Activated CD8-positive, alpha-beta T cell treated with anti-CD3 and anti-CD28 coated beads for 36 hours (primary cell): Measurements from ENCODE around the gene CAPZA1. TPM values are rescaled to one million over a fixed set of nuclear protein-coding genes. Genes with fewer than 3 reads are reported as not detected.

Source experiments
- ATAC-seq: fragments of 200-7000 bp; cut with Tn5 transposase; one replicate; pipeline ENCODE4 v1.10.0; 2021; ENCODE audit warnings: mild to moderate bottlenecking, moderate library complexity
- CTCF ChIA-PET: fragments of 350-600 bp; sonication (Branson Sonifier 250); formaldehyde crosslinking; loops from one replicate; lab custom pipeline; 2021; ENCODE audit warnings: antibody characterized with exemption; lab: Charles Lee
- POLR2A ChIA-PET: fragments of 350-600 bp; sonication (Branson Sonifier 250); formaldehyde crosslinking; loops from one replicate; lab custom pipeline; 2021; ENCODE audit warnings: antibody characterized with exemption; lab: Charles Lee
- DNase-seq: peaks from one replicate; pipeline ENCODE4 v3.0.0-alpha.2; 2020
- H3K27ac Mint-ChIP-seq: one replicate; pipeline ENCODE4 v1.8.0; 2021; ENCODE audit warnings: mild to moderate bottlenecking, mixed read lengths
- H3K27me3 Mint-ChIP-seq: one replicate; pipeline ENCODE4 v1.8.0; 2021; ENCODE audit warnings: mixed read lengths
- H3K36me3 Mint-ChIP-seq: one replicate; pipeline ENCODE4 v1.8.0; 2021; ENCODE audit warnings: low read depth, mixed read lengths
- H3K4me1 Mint-ChIP-seq: one replicate; pipeline ENCODE4 v1.8.0; 2021; ENCODE audit warnings: low read depth, mixed read lengths
- H3K4me3 Mint-ChIP-seq: one replicate; pipeline ENCODE4 v1.8.0; 2021; ENCODE audit warnings: mild to moderate bottlenecking, moderate library complexity, mixed read lengths
- H3K9me3 Mint-ChIP-seq: one replicate; pipeline ENCODE4 v1.8.0; 2021; ENCODE audit warnings: mixed read lengths
- CTCF ChIP-seq: fragments of 200-600 bp; IDR thresholded peaks from one replicate; pipeline ENCODE4 v1.8.0; 2022; ENCODE audit warnings: antibody characterized with exemption, mild to moderate bottlenecking
- intact Hi-C: fragments of 100-400 bp; cut with micrococcal nuclease; formaldehyde crosslinking; loops from one replicate; pipeline ENCODE4 v1.10.0; 2022
- total RNA-seq, 2 experiments: library from RNA; stranded (reverse); gene quantifications; one replicate each; pipeline ENCODE4 v1.2.3, GENCODE V29; 2021

CAPZA1 gene
- total RNA-seq, 2 experiments from 2014 or later, result 220 to 230 TPM

DNA sequence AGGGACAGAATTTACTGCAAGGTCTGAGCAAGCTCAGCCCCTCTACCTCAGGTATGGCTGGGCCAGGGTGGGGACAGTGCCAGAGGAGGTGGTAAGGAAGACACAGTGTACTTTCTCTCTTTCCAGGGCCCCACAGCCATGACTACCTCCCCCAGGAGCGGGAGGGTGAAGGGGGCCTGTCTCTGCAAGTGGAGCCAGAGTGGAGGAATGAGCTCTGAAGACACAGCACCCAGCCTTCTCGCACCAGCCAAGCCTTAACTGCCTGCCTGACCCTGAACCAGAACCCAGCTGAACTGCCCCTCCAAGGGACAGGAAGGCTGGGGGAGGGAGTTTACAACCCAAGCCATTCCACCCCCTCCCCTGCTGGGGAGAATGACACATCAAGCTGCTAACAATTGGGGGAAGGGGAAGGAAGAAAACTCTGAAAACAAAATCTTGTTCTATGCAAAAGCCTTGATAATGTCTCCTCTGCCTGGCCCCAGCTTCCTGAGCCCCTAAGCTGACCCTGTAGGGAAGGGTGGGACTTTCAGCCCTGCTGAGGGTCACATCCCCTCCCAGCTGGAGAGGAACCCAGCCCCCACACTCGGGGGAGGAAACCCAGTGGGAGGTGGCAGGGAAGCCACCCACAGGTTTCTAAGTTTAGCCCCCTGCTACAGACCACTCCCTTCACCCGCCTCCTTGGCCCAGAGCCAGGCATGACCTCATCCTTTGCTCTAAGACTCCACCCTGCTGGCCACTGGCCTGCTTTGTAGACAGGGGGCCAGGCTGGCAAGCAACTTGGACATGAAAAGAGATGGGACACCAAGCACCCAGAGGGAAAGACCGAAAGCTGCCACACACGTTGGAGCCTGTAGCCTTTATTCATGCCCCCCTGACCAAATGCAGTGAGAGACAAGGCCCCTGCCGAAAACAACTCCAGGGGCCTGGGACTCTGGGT is 80.9 kb downstream of the CAPZA1 start:
- intact Hi-C loops, result loop anchor here (10.0 kb wide), 1 partner anchor 86 kb away; the partner anchor contains the start of genes CAPZA1 and ST7L
- CTCF ChIA-PET, result interaction anchor here (0.8 to 6.2 kb wide), 3 partner anchors 10 to 82 kb away, joined by 3 to 60 read pairs (median 3); partner anchors contain the start of gene PPM1J
- peaks cover 54% of the 10 kb centered on the region for H3K4me1 Mint-ChIP-seq
- no peaks in the 10 kb centered on the region for H3K27me3 Mint-ChIP-seq
- ATAC-seq, result peak; percentile 51
- peaks cover 17% of the 10 kb centered on the region for H3K36me3 Mint-ChIP-seq
- no peak for TF ChIP-seq CTCF
- no peak overlapping the region for H3K4me3 Mint-ChIP-seq
- POLR2A ChIA-PET, result interaction anchor here (0.9 to 7.5 kb wide), 5 partner anchors 8 to 82 kb away, joined by 3 to 59 read pairs (median 3); partner anchors contain the start of genes MOV10, PPM1J and ST7L
- H3K27ac Mint-ChIP-seq, result peak overlapping the region; percentile 93
- peak; percentile 93 for DNase-seq
- no peaks in the 10 kb centered on the region for H3K9me3 Mint-ChIP-seq

DNA sequence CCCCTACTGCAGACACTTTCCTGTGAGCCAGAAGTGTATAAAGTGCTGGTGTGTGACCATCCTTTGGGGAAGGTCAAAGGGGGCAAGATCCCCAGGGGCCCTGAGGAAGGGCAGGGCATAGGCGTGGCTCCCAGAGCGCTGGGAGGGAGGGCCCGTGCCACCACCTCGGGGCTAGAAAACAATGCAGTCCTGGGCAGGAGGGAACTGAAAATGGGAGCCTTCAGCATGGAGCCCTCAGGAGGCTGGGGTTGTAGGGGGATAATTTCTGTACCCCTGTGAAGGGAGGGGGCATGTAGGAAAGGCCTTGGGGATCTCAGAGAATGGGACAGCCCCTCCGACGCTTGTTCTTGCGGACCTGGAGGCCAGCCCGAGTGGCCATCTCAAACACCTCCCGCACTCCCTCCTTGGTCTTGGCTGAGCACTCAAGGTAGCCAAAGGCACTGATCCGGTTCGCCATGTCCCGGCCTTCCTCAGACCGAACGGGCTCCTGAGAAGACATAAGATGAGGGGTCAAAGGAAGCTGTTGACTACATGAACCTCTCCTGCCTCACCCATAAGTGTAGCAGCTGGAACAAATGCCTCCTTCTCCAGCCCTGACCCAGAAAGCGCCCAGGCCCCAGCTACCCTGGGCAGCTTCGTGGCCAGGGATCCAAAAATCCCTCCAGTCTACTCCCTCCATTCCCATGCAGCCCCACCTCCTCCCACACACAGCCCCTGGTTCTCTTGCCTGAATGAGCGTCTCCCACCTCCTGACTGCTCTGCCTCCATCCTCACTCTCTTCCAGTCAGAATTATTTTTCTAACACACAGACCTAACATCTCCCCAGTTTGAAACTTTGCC is 81.8 kb downstream of the CAPZA1 start:
- no peak for ATAC-seq
- Mint-ChIP-seq H3K27ac (peak overlapping the region; percentile 93), H3K36me3 (peaks cover 17% of the 10 kb centered on the region), H3K9me3 (no peaks in the 10 kb centered on the region), H3K4me1 (peaks cover 60% of the 10 kb centered on the region), H3K27me3 (no peaks in the 10 kb centered on the region), H3K4me3 (no peak overlapping the region)
- TF ChIP-seq CTCF, result no peak
- CTCF ChIA-PET, result interaction anchor here (1.3 to 6.2 kb wide), 5 partner anchors 9 to 311 kb away, joined by 3 to 60 read pairs (median 4); partner anchors contain the start of gene PPM1J
- intact Hi-C loops, result loop anchor here (10.0 kb wide), 1 partner anchor 87 kb away; the partner anchor contains the start of genes CAPZA1 and ST7L
- no peak for DNase-seq
- POLR2A ChIA-PET, result interaction anchor here (0.9 to 7.5 kb wide), 6 partner anchors 9 to 310 kb away, joined by 3 to 59 read pairs (median 4); partner anchors contain the start of genes CAPZA1, MOV10, PPM1J and ST7L

DNA sequence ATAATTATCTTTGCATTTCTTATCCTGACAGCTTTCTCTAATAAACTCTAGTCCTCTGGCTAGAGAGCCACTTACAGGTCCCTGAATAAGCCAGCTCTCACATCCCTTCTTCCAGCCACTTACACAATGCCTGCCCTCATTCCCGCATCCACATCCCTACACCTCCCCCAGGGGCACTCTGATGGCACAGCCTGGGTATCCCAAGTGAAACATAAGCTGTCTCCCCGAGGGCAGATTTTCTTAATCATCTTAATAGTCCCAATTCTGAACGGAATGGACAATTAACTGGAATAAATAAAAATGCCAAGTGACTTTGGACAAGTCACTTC is 82.4 kb downstream of the CAPZA1 start:
- no peak for ATAC-seq
- TF ChIP-seq CTCF, result no peak
- intact Hi-C loops, result loop anchor here (10.0 kb wide), 1 partner anchor 87 kb away; the partner anchor contains the start of genes CAPZA1 and ST7L
- POLR2A ChIA-PET, result interaction anchor here (0.9 to 7.5 kb wide), 5 partner anchors 10 to 310 kb away, joined by 3 to 59 read pairs (median 5); partner anchors contain the start of genes CAPZA1, MOV10, PPM1J and ST7L
- Mint-ChIP-seq H3K27ac (peak overlapping the region; percentile 93), H3K4me1 (peaks cover 60% of the 10 kb centered on the region), H3K9me3 (no peaks in the 10 kb centered on the region), H3K4me3 (no peak overlapping the region), H3K27me3 (no peaks in the 10 kb centered on the region), H3K36me3 (peaks cover 17% of the 10 kb centered on the region)
- DNase-seq, result no peak
- CTCF ChIA-PET, result interaction anchor here (1.3 to 6.2 kb wide), 4 partner anchors 15 to 311 kb away, joined by 3 to 60 read pairs (median 5); partner anchors contain the start of gene PPM1J

GRCh38 chr1:112702420-112703261 is 83.0 kb downstream of the CAPZA1 start:
- no peak for DNase-seq
- no peak for TF ChIP-seq CTCF
- no peaks in the 10 kb centered on the region for H3K9me3 Mint-ChIP-seq
- H3K4me1 Mint-ChIP-seq, result peaks cover 60% of the 10 kb centered on the region
- intact Hi-C loops, result loop anchor here (10.0 kb wide), 1 partner anchor 88 kb away; the partner anchor contains the start of genes CAPZA1 and ST7L
- no peak for ATAC-seq
- no peak overlapping the region for H3K4me3 Mint-ChIP-seq
- CTCF ChIA-PET, result interaction anchor here (1.0 to 6.2 kb wide), 5 partner anchors 14 to 312 kb away, joined by 3 to 60 read pairs (median 4); partner anchors contain the start of gene PPM1J
- H3K27ac Mint-ChIP-seq, result peak overlapping the region; percentile 22
- peaks cover 17% of the 10 kb centered on the region for H3K36me3 Mint-ChIP-seq
- peaks cover 2% of the 10 kb centered on the region for H3K27me3 Mint-ChIP-seq
- POLR2A ChIA-PET, result interaction anchor here (1.0 to 7.5 kb wide), 5 partner anchors 10 to 311 kb away, joined by 3 to 59 read pairs (median 6); partner anchors contain the start of gene MOV10
